GM12872 (cell line): ENCODE measurements around the gene MTHFD2L.

Source experiments
- TF ChIP-seq, protein P1 (sequence below): IDR thresholded peaks from 3 replicates; pipeline ENCODE4 v1.5.1; 2011; ENCODE audit warnings: low read depth, mild to moderate bottlenecking, low read length, moderate library complexity; ENCODE audit not compliant: insufficient read depth

Gene MTHFD2L

DNA sequence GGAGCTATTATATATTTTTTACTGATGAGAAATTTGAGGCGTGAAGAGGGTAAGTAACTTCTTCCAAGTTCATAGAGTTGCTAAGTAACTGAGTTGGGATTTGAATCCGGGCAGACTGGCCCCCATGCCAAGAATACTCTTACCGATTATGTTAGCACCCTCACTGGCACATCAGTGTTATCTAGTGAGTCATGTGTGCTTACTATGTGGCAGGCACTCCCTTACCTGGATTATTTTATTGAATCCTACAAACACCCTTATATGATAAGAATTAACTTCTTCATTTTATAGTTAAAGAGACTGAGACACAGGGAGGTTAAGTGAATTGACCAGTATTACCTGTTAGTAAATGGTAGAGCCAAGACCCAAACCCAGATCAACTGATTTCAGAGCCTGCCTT is 20.9 kb downstream of the MTHFD2L start:
- TF ChIP-seq, protein P1, sequence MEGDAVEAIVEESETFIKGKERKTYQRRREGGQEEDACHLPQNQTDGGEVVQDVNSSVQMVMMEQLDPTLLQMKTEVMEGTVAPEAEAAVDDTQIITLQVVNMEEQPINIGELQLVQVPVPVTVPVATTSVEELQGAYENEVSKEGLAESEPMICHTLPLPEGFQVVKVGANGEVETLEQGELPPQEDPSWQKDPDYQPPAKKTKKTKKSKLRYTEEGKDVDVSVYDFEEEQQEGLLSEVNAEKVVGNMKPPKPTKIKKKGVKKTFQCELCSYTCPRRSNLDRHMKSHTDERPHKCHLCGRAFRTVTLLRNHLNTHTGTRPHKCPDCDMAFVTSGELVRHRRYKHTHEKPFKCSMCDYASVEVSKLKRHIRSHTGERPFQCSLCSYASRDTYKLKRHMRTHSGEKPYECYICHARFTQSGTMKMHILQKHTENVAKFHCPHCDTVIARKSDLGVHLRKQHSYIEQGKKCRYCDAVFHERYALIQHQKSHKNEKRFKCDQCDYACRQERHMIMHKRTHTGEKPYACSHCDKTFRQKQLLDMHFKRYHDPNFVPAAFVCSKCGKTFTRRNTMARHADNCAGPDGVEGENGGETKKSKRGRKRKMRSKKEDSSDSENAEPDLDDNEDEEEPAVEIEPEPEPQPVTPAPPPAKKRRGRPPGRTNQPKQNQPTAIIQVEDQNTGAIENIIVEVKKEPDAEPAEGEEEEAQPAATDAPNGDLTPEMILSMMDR, result no peak

DNA sequence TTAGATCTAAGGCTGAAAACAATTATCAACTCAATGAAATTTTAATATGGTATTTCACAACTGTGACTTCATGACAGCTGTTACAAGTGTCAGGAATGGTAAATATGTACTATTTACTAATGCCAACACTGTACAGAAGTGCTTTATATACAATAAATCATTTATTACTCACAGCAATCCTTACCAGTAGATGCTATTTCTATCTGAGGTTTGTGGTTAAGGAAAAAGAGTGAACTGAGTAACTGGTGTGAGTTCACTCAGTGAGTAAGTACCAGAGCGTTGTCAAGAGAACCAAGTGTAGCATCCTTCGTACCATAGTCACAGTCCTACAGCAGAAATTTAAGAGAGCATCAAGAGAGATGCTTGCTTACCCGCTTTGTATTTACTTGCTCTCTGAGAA is 23.3 kb downstream of the MTHFD2L start:
- TF ChIP-seq, protein P1, result no peak

DNA sequence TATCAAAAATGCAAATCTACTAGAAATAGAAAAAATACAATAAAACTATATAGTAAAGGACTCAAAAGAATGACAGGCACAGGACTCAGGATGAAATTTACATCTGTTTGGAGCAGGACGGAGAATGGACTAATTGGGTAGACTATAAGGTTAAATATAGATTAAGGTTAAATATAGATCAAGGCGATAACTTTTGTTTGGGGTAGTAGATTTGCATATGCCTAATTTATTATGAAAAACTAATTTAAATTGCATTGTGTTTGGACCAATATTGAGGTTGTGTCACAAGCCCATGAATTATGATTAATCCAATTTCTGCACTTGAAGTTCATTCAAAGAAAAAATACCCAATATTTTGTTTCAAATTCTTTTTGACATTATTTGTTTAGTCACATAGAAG is 31.0 kb downstream of the MTHFD2L start:
- TF ChIP-seq, protein P1, result no peak

DNA sequence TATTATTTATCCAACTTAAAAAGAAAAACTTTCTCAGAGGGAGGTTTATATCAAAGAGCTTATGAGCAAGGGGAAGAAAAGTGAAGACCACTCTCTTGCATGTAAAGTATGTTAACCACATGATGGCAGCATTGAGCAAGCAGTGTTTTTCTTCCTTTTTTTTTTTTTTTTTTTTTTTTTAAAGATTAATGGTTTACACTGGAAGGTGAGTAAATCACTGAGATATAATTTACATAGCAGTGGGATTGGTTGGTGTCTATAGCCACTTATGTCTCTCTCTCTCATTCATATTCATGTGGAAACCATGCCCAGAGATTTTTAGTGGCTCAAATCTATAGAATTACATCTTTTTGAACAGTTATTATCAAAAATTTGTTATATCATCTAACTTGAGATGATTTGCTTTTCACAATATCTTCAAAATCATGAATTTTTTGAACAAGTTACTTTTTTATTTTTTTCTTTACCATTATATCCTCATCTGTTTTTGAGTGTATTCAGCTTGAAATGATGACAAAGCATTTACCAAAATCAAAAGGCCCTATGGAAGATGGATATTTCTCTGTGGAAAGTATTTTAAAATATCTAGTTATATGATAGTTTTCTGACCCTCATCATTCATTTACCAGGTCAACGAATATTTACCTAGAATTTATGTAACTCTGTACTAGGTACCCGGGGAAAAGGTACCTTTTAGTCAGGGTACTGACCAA is 31.6 kb downstream of the MTHFD2L start:
- TF ChIP-seq, protein P1, result peak; percentile 71

DNA sequence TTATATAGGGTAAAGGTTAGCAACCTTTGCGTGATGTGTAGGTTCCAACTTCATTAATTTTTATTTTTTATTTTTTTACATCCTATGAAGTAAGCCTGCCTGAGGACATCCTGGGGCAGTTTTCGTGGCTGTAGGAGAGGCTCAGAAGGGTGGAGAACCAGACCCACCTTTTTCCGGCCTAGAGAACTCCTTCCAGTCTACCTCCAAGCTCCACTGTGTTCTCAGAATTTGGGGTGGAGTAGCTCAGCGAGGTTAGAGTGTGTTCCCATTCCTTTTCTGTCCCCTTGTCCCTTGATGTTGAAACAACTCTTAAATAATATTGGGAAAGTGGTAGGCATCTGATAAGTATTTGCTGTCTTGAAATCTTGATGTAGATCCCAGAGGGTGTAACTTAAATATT is 32.4 kb downstream of the MTHFD2L start:
- TF ChIP-seq, protein P1, result no peak

DNA sequence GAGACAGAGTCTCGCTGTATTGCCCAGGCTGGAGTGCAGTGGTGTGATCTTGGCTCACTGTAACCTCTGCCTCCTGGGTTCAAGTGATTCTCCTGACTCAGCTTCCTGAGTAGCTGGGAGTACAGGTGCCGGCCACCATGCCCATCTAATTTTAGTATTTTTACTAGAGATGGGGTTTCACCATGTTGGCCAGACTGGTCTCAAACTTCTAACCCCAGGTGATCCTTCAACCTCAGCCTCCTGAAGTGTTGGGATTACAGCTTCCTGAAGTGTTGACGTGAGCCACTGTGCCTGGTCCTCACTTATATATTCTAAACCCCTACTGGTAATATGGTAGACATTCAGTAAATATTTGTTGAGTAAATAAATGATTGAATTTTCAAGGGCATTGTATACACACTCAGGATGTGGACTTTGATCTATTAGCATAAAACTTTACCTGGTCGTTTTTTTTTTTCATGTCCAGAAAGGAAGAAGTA is 33.0 kb downstream of the MTHFD2L start:
- TF ChIP-seq, protein P1, result no peak

DNA sequence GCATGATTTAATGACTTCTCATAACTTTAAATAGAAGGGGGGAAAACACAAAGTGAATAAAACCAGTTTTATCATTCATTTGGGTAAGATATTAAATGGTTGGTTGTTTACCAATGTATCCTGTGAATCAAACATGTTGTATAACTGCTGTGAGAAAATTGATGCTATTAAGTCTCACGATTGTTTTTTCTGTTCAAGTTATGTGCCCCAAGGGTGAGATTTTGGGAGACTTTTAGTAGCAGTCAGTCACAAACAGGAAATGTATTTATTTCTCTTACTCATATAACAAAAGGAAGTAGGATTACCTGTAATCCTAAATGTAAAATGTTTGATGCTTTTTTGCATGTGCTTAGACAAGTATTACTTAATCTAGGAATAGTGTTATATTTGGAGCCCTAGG is 39.2 kb downstream of the MTHFD2L start:
- TF ChIP-seq, protein P1, result no peak
